HCT116 (cell line): ENCODE data around the gene NPW. TPM values are rescaled to one million over a fixed set of nuclear protein-coding genes. Genes with fewer than 3 reads are reported as not detected.

Experiments
- ATAC-seq: fragments of 200-7000 bp; cut with Tn5 transposase; 2 replicates; pipeline ENCODE4 v1.9.1; 2020; ENCODE audit warnings: mild to moderate bottlenecking, moderate library complexity
- BruUV-seq: library from RNA; stranded (reverse); fragments of 400-500 nt; replicated peaks from 2 replicates; lab custom pipeline; 2021; lab: Mats Ljungman, UMichigan
- CTCF ChIA-PET: fragments of 300-600 bp; sonication (Branson Sonifier 250); formaldehyde crosslinking; loops from one replicate; lab custom pipeline; 2021; ENCODE audit warnings: antibody characterized with exemption; lab: Charles Lee
- POLR2A ChIA-PET: fragments of 300-600, 350-600 bp; sonication (Branson Sonifier 250); formaldehyde crosslinking; loops from one replicate; lab custom pipeline; 2021; ENCODE audit warnings: antibody characterized with exemption; lab: Charles Lee
- RAD21 ChIA-PET, 2 experiments: fragments of 300-600 bp; sonication (Branson Sonifier 250); formaldehyde crosslinking; loops; one replicate each; lab custom pipeline; 2023; ENCODE audit warnings: low total read pairs in 2 of 2; ENCODE audit not compliant: uncharacterized antibody in 2 of 2, unreplicated experiment in 2 of 2, low non-redundant PET in 1 of 2; lab: Charles Lee
- DNase-seq: peaks from one replicate; pipeline ENCODE4 v3.0.0-alpha.2; 2010; ENCODE audit warnings: low read depth, low spot score
- H2AFZ ChIP-seq: fragments of 200-600 bp; shearing (Covaris generic), sonication (generic); 2 replicates; pipeline ENCODE4 v1.6.1; 2017; ENCODE audit warnings: low read depth, mixed run types, mixed read lengths, antibody characterized with exemption, low read length; ENCODE audit not compliant: poor library complexity, severe bottlenecking
- H3K27ac ChIP-seq: 2 replicates; pipeline ENCODE4 v1.5.1; 2012; ENCODE audit warnings: low read depth, low read length
- H3K27me3 ChIP-seq: fragments of 200-600 bp; sonication (generic); 2 replicates; pipeline ENCODE4 v1.6.1; 2016; ENCODE audit warnings: mixed run types, low read length, mixed read lengths; ENCODE audit not compliant: insufficient read depth
- H3K36me3 ChIP-seq, 2 experiments: fragments of 200-500 bp in 1 of 2; fragments of 200-600 bp in 1 of 2; sonication (Bioruptor generic) in 1 of 2; sonication (generic) in 1 of 2; 2 replicates each; pipeline versions ENCODE4 v1.5.1 to v1.6.1; 2014 to 2016; ENCODE audit warnings: low read length in 2 of 2, inconsistent platforms in 1 of 2, mixed read lengths in 1 of 2, mixed run types in 1 of 2; ENCODE audit not compliant: insufficient read depth in 2 of 2, control insufficient read depth in 1 of 2
- H3K4me1 ChIP-seq, 2 experiments: fragments of 200-600 bp in 1 of 2; sonication (generic) in 1 of 2; 2 replicates each; pipeline versions ENCODE4 v1.5.1 to v1.6.1; 2012 to 2017; ENCODE audit warnings: low read length in 2 of 2, inconsistent platforms in 1 of 2, mild to moderate bottlenecking in 1 of 2, mixed read lengths in 1 of 2, mixed run types in 1 of 2, moderate library complexity in 1 of 2; ENCODE audit not compliant: insufficient read depth in 2 of 2, control insufficient read depth in 1 of 2
- H3K4me2 ChIP-seq: fragments of 200-600 bp; sonication (generic); 2 replicates; pipeline ENCODE4 v1.6.1; 2017; ENCODE audit warnings: mixed run types, low read length, mixed read lengths
- H3K4me3 ChIP-seq, 2 experiments: fragments of 200-600 bp in 1 of 2; sonication (generic) in 1 of 2; replicated peaks in 1 of 2; 2 replicates each; pipeline ENCODE4 v1.5.1; 2011 to 2016; ENCODE audit warnings: low read length in 2 of 2, control low read depth in 1 of 2, low read depth in 1 of 2, mild to moderate bottlenecking in 1 of 2, mixed read lengths in 1 of 2, mixed run types in 1 of 2
- H3K79me2 ChIP-seq: fragments of 200-600 bp; sonication (generic); 2 replicates; pipeline ENCODE4 v1.6.1; 2017; ENCODE audit warnings: mild to moderate bottlenecking, mixed run types, low read length, moderate library complexity, mixed read lengths; ENCODE audit not compliant: insufficient read depth
- H3K9ac ChIP-seq: fragments of 200-600 bp; sonication (generic); 2 replicates; pipeline ENCODE4 v1.6.1; 2016; ENCODE audit warnings: low read length, mixed read lengths
- H3K9me2 ChIP-seq: fragments of 200-600 bp; sonication (generic), shearing (Covaris generic); 2 replicates; pipeline ENCODE4 v1.6.1; 2017; ENCODE audit warnings: mixed run types, mild to moderate bottlenecking, moderate library complexity; ENCODE audit not compliant: insufficient read depth
- H3K9me3 ChIP-seq, 2 experiments: fragments of 200-500 bp in 1 of 2; fragments of 200-600 bp in 1 of 2; sonication (Bioruptor generic) in 1 of 2; sonication (generic) in 1 of 2; 2 replicates each; pipeline ENCODE4 v1.6.1; 2014 to 2017; ENCODE audit warnings: low read length in 2 of 2, mixed read lengths in 2 of 2, inconsistent platforms in 1 of 2, low read depth in 1 of 2, mild to moderate bottlenecking in 1 of 2, mixed run types in 1 of 2, moderate library complexity in 1 of 2; ENCODE audit not compliant: control insufficient read depth in 1 of 2, insufficient read depth in 1 of 2
- H4K20me1 ChIP-seq: fragments of 200-600 bp; sonication (generic), shearing (Covaris generic); 2 replicates; pipeline ENCODE4 v1.6.1; 2017; ENCODE audit warnings: mixed run types, mild to moderate bottlenecking, moderate library complexity; ENCODE audit not compliant: insufficient read depth
- CEBPB ChIP-seq: IDR thresholded peaks from 2 replicates; pipeline ENCODE4 v1.6.1; 2012; ENCODE audit warnings: low read depth
- JUND ChIP-seq: IDR thresholded peaks from 2 replicates; pipeline ENCODE4 v1.6.1; 2012
- POLR2AphosphoS5 ChIP-seq: IDR thresholded peaks from 2 replicates; pipeline ENCODE4 v1.6.1; 2011; ENCODE audit warnings: mild to moderate bottlenecking, low read depth, low read length, moderate library complexity
- RAD21 ChIP-seq: IDR thresholded peaks from 2 replicates; pipeline ENCODE4 v1.6.1; 2012; ENCODE audit warnings: low read depth, mild to moderate bottlenecking
- ZBTB33 ChIP-seq: IDR thresholded peaks from 2 replicates; pipeline ENCODE4 v1.6.1; 2011; ENCODE audit warnings: mild to moderate bottlenecking, low read length, moderate library complexity; ENCODE audit not compliant: insufficient replicate concordance; ENCODE audit errors: extremely low read depth
- ZFX ChIP-seq: fragments of 450-650 bp; IDR thresholded peaks from 2 replicates; pipeline ENCODE4 v1.6.1; 2017
- ZNF274 ChIP-seq: fragments of 200-500 bp; sonication (Bioruptor generic); IDR thresholded peaks from 2 replicates; pipeline ENCODE4 v1.6.1; 2014; ENCODE audit warnings: mild to moderate bottlenecking, low read depth, low read length, inconsistent platforms
- intact Hi-C: fragments of 100-400 bp; cut with micrococcal nuclease; formaldehyde crosslinking; loops from 2 replicates; pipeline ENCODE4 v1.10.0; 2022
- total RNA-seq: library from RNA; stranded (reverse); gene quantifications from one replicate; pipeline ENCODE4 v1.2.1, GENCODE V29; 2021; ENCODE audit not compliant: unreplicated experiment

NPW gene
- total RNA-seq, 1 experiment from 2014 or later, result 226 TPM

- BruUV-seq, result no TSS peak
Observed at GRCh38 chr16:1980030-1980769, 39.4 kb upstream of the NPW start.

More at GRCh38 chr16:1980030-1980769, 39.4 kb upstream of the NPW start:
- no peaks in the 10 kb centered on the region for H3K9me2 ChIP-seq
- H4K20me1 ChIP-seq, result no peaks in the 10 kb centered on the region
- no peaks in the 10 kb centered on the region for H3K9me3 ChIP-seq
- ChIA-PET POLR2A (interaction anchor here (1.5 to 12.5 kb wide), 4 partner anchors 10 to 175 kb away, joined by 5 to 104 read pairs (median 10); partner anchors contain the start of genes NDUFB10, RNF151, RPS2 and TRAF7), CTCF (interaction anchor here (1.7 kb wide), 1 partner anchor 160 kb away, joined by 8 read pairs; no protein-coding TSS in a partner anchor), RAD21 (no interaction called here)
- DNase-seq (no peak), ATAC-seq (peak; percentile 5)
- TF ChIP-seq POLR2AphosphoS5 (peak; percentile 18; the same call in 1 of the 2 replicates), CEBPB (no peak), ZFX (no peak; the same call in 1 of the 2 replicates), ZNF274 (no peak), RAD21 (no peak), JUND (no peak), ZBTB33 (no peak)
- peaks cover 10% of the 10 kb centered on the region for H3K79me2 ChIP-seq
- no peaks in the 10 kb centered on the region for H3K27me3 ChIP-seq
- peak overlapping the region; percentile 84 for H3K9ac ChIP-seq
- peak overlapping the region; percentile 60 to 65 for H3K4me3 ChIP-seq
- H3K4me1 ChIP-seq, result peaks cover 43 to 69% of the 10 kb centered on the region in 2 experiments
- H3K4me2 ChIP-seq, result peak overlapping the region; percentile 97
- peaks cover 0 to 27% of the 10 kb centered on the region in 2 experiments; a peak in 2 of 4 replicates for H3K36me3 ChIP-seq
- intact Hi-C loops, result no loop called here
- H3K27ac ChIP-seq, result peak overlapping the region; percentile 88
- H2AFZ ChIP-seq, result no peak overlapping the region
